ENCODE data around the gene SIL1.

The SIL1 gene

DNA sequence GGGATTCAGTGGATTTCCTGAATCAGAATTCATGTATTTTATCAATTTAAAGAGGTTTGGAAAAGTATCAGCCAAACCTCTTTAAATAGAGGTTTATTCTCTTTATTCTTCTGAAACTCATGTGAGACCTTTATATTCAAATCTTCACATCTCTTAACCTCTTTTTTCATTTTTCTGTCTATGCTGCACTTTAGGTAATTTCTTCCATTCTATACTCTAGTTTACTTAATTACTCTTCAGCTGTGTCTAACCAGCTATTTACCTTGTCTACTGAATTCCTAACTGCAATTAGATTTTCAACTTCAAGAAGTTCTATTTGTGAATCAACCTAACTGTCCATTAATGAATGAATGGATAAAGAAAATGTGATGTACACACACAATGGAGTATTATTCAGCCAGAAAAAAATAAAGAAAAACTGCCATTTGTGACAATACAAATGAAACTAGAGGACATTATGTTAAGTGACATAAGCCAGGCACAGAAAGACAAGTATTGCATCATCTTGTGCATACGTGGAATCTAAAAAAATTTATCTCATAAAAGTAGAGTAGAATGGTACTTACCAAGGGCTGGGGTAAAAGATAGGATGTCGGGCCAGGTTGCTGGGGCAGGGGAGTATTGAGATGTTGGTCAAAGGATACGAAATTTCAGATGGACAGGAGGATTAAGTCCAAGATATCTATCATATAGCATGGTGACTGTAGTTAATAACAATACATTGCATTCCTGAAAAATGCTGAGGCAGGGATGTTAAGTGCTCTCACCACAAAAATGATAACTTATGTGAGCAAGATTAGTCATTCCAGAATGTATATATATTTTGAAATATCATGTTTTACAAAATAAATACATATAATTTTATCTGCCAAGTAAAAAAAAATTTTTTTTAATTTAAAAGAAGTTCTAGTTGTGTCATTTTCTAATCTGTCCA, 193.5 kb downstream of the SIL1 start:
- Histone ChIP-seq H3K9me3 (ENCODE audit: severe bottlenecking) (no peaks in the 10 kb centered on the region), H3K36me3 (peaks cover 7% of the 10 kb centered on the region; the same call in 1 of the 2 replicates), H3K27me3 (ENCODE audit: insufficient read depth, low read depth, severe bottlenecking) (no peaks in the 10 kb centered on the region), H3K27ac (no peak overlapping the region), H3K4me3 (ENCODE audit: low read depth, low read length) (no peak overlapping the region)
- DNase-seq, result no peak
- TF ChIP-seq, protein P1, sequence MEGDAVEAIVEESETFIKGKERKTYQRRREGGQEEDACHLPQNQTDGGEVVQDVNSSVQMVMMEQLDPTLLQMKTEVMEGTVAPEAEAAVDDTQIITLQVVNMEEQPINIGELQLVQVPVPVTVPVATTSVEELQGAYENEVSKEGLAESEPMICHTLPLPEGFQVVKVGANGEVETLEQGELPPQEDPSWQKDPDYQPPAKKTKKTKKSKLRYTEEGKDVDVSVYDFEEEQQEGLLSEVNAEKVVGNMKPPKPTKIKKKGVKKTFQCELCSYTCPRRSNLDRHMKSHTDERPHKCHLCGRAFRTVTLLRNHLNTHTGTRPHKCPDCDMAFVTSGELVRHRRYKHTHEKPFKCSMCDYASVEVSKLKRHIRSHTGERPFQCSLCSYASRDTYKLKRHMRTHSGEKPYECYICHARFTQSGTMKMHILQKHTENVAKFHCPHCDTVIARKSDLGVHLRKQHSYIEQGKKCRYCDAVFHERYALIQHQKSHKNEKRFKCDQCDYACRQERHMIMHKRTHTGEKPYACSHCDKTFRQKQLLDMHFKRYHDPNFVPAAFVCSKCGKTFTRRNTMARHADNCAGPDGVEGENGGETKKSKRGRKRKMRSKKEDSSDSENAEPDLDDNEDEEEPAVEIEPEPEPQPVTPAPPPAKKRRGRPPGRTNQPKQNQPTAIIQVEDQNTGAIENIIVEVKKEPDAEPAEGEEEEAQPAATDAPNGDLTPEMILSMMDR (IDR thresholded peaks at IDR 0.05; ENCODE audit: low read depth, low read length), result no peak

DNA sequence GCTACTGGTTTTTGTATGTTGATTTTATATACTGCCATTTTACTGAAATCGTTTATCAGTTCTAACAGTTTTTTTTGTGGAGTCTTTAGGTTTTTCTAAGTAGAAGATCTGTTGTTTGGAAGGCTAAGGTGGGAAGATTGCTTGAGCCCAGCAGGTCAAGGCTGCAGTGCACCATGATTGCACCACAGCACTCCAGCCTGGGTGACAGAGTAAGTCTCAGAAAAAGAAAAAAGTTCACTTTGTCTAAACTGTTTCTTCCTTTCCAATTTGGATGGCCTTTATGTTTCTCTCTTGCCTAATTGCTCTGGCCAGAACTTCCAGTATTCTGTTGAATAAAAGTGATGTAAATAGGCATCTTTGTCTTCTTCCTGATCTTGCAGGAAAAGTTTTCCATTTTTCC, 198.5 kb downstream of the SIL1 start:
- TF ChIP-seq, protein P1 (IDR thresholded peaks at IDR 0.05; ENCODE audit: low read depth, low read length), result no peak
- DNase-seq, result no peak
- Histone ChIP-seq H3K9me3 (ENCODE audit: severe bottlenecking) (peaks cover 2% of the 10 kb centered on the region), H3K27me3 (ENCODE audit: insufficient read depth, low read depth, severe bottlenecking) (no peaks in the 10 kb centered on the region), H3K27ac (no peak overlapping the region), H3K36me3 (peaks cover 11% of the 10 kb centered on the region; the same call in 1 of the 2 replicates), H3K4me3 (ENCODE audit: low read depth, low read length) (no peak overlapping the region)

DNA sequence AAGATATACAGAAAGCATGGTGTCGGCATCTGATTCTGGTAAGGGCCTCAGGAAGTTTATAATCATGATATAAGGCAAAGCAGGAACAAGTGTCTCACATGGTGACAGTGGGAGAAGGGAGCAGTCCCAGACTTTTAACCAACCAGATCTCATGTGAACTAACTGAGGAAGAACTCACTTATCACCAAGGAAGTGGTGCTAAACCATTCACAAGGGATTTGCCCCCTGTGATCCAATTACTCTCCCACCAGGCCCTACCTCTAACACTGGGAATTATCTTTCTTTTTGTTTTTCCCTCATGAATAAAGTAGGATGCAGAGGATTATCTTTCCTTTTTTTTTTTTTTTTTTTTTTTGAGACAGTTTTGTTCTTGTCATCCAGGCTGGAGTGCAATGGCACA, 199.6 kb downstream of the SIL1 start:
- peaks cover 2% of the 10 kb centered on the region for H3K9me3 ChIP-seq (ENCODE audit: severe bottlenecking)
- H3K4me3 ChIP-seq (ENCODE audit: low read depth, low read length), result no peak overlapping the region
- no peak overlapping the region for H3K27ac ChIP-seq
- H3K36me3 ChIP-seq, result 0 out of 2 replicates have a peak, but pooled peaks cover 7% of the 10 kb centered on the region
- DNase-seq, result no peak
- TF ChIP-seq, protein P1 (IDR thresholded peaks at IDR 0.05; ENCODE audit: low read depth, low read length), result no peak
- H3K27me3 ChIP-seq (ENCODE audit: insufficient read depth, low read depth, severe bottlenecking), result no peaks in the 10 kb centered on the region

DNA sequence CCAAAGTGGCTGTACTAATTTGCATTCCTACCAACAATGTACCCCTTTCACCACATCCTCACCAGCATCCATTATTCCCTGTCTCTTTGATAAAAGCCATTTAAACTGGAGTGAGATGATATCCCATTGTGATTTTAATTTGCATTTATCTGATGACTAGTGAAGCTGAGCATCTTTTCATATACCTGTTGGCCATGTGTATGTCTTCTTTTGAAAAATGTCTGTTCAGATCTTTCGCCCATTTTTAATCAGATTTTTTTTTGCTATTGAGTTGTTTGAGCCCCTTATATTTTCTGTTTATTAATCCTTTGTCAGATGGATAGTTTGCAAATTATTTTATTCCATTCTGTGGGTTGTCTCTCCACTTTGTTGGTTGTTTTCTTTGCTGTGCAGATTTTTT, 202.0 kb downstream of the SIL1 start:
- Histone ChIP-seq H3K9me3 (ENCODE audit: severe bottlenecking) (peaks cover 2% of the 10 kb centered on the region), H3K36me3 (0 out of 2 replicates have a peak, but pooled peaks cover 3% of the 10 kb centered on the region), H3K4me3 (ENCODE audit: low read depth, low read length) (no peak overlapping the region), H3K27ac (no peak overlapping the region), H3K27me3 (ENCODE audit: insufficient read depth, low read depth, severe bottlenecking) (no peaks in the 10 kb centered on the region)
- DNase-seq, result no peak
- TF ChIP-seq, protein P1 (IDR thresholded peaks at IDR 0.05; ENCODE audit: low read depth, low read length), result no peak

DNA sequence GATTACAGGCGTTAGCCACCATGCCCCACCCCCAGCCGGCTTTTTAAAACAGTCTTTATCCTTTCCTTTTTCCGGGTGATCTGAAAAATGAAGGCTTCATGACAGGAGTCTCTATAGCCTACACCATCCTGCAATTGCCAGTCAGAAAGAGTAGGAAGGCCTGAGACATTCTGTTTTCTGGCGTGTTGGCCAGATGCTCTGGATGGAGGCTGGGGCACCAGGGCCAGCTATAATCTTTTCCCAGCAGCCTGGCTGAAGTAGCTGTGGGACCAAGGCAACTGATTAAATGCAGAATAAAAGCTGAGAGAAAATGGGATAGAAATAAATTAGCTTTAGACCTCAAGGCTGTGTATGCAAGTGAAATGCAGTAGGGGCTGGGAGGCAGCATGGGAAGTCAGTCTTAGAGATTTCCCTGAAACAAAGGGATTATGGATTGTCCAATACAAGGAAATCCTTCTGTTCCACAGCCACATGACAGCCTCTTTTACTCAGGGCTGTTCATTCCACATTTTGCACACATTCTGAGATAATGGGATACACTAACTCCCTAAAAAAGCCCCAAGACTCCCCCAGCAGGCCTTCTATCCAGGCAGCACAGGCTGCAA, 207.1 kb downstream of the SIL1 start:
- Histone ChIP-seq H3K36me3 (peaks cover 12% of the 10 kb centered on the region; the same call in 1 of the 2 replicates), H3K27ac (peak overlapping the region; percentile 86), H3K4me3 (ENCODE audit: low read depth, low read length) (no peak overlapping the region), H3K27me3 (ENCODE audit: insufficient read depth, low read depth, severe bottlenecking) (no peaks in the 10 kb centered on the region), H3K9me3 (ENCODE audit: severe bottlenecking) (peaks cover 7% of the 10 kb centered on the region)
- DNase-seq, result peak; percentile 55
- TF ChIP-seq, protein P1 (IDR thresholded peaks at IDR 0.05; ENCODE audit: low read depth, low read length), result no peak
